T-helper 2 cell treated with Interferon-gamma antibody and Interleukin-4, amounts not matched to agents 100 ng/mL and 5 ng/mL, for 36 hours (primary cell): ENCODE measurements around the gene VOPP1. TPM values are rescaled to one million over a fixed set of nuclear protein-coding genes. Genes with fewer than 3 reads are reported as not detected.

Experiments used
- intact Hi-C: fragments of 100-400 bp; cut with micrococcal nuclease; formaldehyde crosslinking; loops from one replicate; pipeline ENCODE4 v1.15.1; 2023
- total RNA-seq: library from RNA; stranded (reverse); gene quantifications from 2 replicates; pipeline ENCODE4 v1.2.3, GENCODE V29; 2022

The VOPP1 gene
- total RNA-seq, 1 donor from 2014 or later: 76.0 TPM

- intact Hi-C loops: no loop called here
Measured at GRCh38 chr7:55440040-55440690, 132.1 kb downstream of the VOPP1 start.

GRCh38 chr7:55439627-55440026 is 132.7 kb downstream of the VOPP1 start:
- intact Hi-C loops: no loop called here

GRCh38 chr7:55438757-55439525 is 133.4 kb downstream of the VOPP1 start:
- intact Hi-C loops: no loop called here

GRCh38 chr7:55438085-55438756 is 134.1 kb downstream of the VOPP1 start:
- intact Hi-C loops: no loop called here

- intact Hi-C loops: no loop called here
Measured at GRCh38 chr7:55437375-55437774, 134.9 kb downstream of the VOPP1 start.

- intact Hi-C loops: no loop called here
Measured at GRCh38 chr7:55436457-55436856, 135.8 kb downstream of the VOPP1 start.

GRCh38 chr7:55435466-55435865 is 136.8 kb downstream of the VOPP1 start:
- intact Hi-C loops: no loop called here

GRCh38 chr7:55432939-55433784 is 139.1 kb downstream of the VOPP1 start:
- intact Hi-C loops: loop anchor here (1.0 to 5.0 kb wide), 2 partner anchors 165 to 209 kb away; no protein-coding TSS in a partner anchor

GRCh38 chr7:55432506-55432905 is 139.8 kb downstream of the VOPP1 start:
- intact Hi-C loops: loop anchor here (5.0 kb wide), 1 partner anchor 210 kb away; no protein-coding TSS in a partner anchor

- intact Hi-C loops: loop anchor here (5.0 kb wide), 1 partner anchor 210 kb away; no protein-coding TSS in a partner anchor
Measured at GRCh38 chr7:55431898-55432297, 140.4 kb downstream of the VOPP1 start.

- intact Hi-C loops: loop anchor here (5.0 kb wide), 1 partner anchor 212 kb away; no protein-coding TSS in a partner anchor
Measured at GRCh38 chr7:55429835-55430499, 142.3 kb downstream of the VOPP1 start.

GRCh38 chr7:55427800-55428199 is 144.5 kb downstream of the VOPP1 start:
- intact Hi-C loops: no loop called here

- intact Hi-C loops: no loop called here
Measured at GRCh38 chr7:55427342-55427741, 145.0 kb downstream of the VOPP1 start.

GRCh38 chr7:55426676-55427075 is 145.6 kb downstream of the VOPP1 start:
- intact Hi-C loops: no loop called here

GRCh38 chr7:55425141-55425752 is 147.1 kb downstream of the VOPP1 start:
- intact Hi-C loops: no loop called here

- intact Hi-C loops: no loop called here
Measured at GRCh38 chr7:55423891-55424290, 148.4 kb downstream of the VOPP1 start.

- intact Hi-C loops: no loop called here
Measured at GRCh38 chr7:55423277-55423711, 149.0 kb downstream of the VOPP1 start.
